Gastroesophageal sphincter (tissue), 3 donors: ENCODE measurements around the gene S1PR5.

Experiments
- EP300 ChIP-seq: sonication (generic); formaldehyde crosslinking; IDR thresholded peaks from one replicate; pipeline ENCODE4 v1.6.1; 2017; ENCODE audit warnings: antibody characterized with exemption, mild to moderate bottlenecking
- POLR2A ChIP-seq, 2 donors: fragments of 450-650 bp; IDR thresholded peaks; one replicate each; pipeline ENCODE4 v1.6.1; 2017; ENCODE audit warnings: antibody characterized with exemption in 2 of 2, mild to moderate bottlenecking in 2 of 2, moderate library complexity in 1 of 2
- POLR2AphosphoS5 ChIP-seq: sonication (generic); formaldehyde crosslinking; IDR thresholded peaks from one replicate; pipeline ENCODE4 v1.6.1; 2017; ENCODE audit warnings: antibody characterized with exemption
- TF ChIP-seq, protein P1 (sequence below), 4 experiments: fragments of 200-600 bp in 2 of 4; fragments of 450-650 bp in 2 of 4; sonication (generic) in 1 of 4; IDR thresholded peaks; one replicate each; pipeline ENCODE4 v1.5.1; 2017 to 2019; ENCODE audit warnings: antibody characterized with exemption in 4 of 4, mild to moderate bottlenecking in 2 of 4, moderate library complexity in 2 of 4

DNA sequence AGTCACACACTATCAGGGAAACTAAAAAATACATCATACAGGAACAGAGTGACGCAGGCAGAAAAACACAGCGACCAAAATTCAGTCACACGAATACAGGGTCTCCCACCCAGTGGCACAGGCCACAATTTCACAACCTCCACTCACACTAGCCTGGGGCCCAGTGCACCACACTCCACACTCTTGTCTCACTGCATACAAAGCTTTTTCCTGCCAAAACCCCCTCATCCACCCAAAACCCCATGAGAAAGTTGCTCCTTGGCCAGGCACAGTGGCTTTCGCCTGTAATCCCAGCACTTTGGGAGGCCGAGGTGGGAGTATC lies 1.2 kb downstream of the S1PR5 start:
- TF ChIP-seq, protein P1, sequence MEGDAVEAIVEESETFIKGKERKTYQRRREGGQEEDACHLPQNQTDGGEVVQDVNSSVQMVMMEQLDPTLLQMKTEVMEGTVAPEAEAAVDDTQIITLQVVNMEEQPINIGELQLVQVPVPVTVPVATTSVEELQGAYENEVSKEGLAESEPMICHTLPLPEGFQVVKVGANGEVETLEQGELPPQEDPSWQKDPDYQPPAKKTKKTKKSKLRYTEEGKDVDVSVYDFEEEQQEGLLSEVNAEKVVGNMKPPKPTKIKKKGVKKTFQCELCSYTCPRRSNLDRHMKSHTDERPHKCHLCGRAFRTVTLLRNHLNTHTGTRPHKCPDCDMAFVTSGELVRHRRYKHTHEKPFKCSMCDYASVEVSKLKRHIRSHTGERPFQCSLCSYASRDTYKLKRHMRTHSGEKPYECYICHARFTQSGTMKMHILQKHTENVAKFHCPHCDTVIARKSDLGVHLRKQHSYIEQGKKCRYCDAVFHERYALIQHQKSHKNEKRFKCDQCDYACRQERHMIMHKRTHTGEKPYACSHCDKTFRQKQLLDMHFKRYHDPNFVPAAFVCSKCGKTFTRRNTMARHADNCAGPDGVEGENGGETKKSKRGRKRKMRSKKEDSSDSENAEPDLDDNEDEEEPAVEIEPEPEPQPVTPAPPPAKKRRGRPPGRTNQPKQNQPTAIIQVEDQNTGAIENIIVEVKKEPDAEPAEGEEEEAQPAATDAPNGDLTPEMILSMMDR (IDR thresholded peaks at IDR 0.05), result no peak
- no peak for TF ChIP-seq EP300
- no peak for TF ChIP-seq POLR2AphosphoS5
- no peak for TF ChIP-seq POLR2A (IDR thresholded peaks at IDR 0.05)
